Cardiac muscle cell (in vitro differentiated cells and primary cell): Measurements from ENCODE around the gene ACTR3. TPM values are rescaled to one million over a fixed set of nuclear protein-coding genes. Genes with fewer than 3 reads are reported as not detected.
"Not testable (repeated sequence)": the region's sequence is repeated elsewhere in the genome, so short reads cannot be mapped to it uniquely, and the experiment has no call there.

Experiments used
- DNase-seq, 2 donors: peaks; one replicate each; pipeline versions ENCODE4 v3.0.0 to v3.0.0-alpha.2; 2010 to 2017; ENCODE audit warnings: low read depth in 1 of 2, low spot score in 1 of 2
- H3K27ac ChIP-seq: fragments of 200-600 bp; sonication (generic); 2 replicates; pipeline ENCODE4 v1.5.1; 2016
- H3K27me3 ChIP-seq: fragments of 200-600 bp; sonication (generic); 2 replicates; pipeline ENCODE4 v1.6.0; 2016; ENCODE audit warnings: control low read depth
- H3K36me3 ChIP-seq: fragments of 200-600 bp; sonication (generic); 2 replicates; pipeline ENCODE4 v1.5.1; 2016; ENCODE audit warnings: control low read depth
- H3K4me1 ChIP-seq: fragments of 200-600 bp; sonication (generic); 2 replicates; pipeline ENCODE4 v1.8.1; 2017; ENCODE audit warnings: low read depth, mild to moderate bottlenecking, mixed run types
- H3K4me3 ChIP-seq: fragments of 200-600 bp; sonication (generic); 2 replicates; pipeline ENCODE4 v1.5.1; 2016; ENCODE audit warnings: mild to moderate bottlenecking
- H3K9me3 ChIP-seq: fragments of 200-600 bp; sonication (generic); 2 replicates; pipeline ENCODE4 v1.5.1; 2017; ENCODE audit warnings: low read depth, mild to moderate bottlenecking, control low read depth
- CTCF ChIP-seq: IDR thresholded peaks from 2 replicates; pipeline ENCODE4 v1.5.1; 2012; ENCODE audit warnings: low read depth, mild to moderate bottlenecking, low read length
- polyA plus RNA-seq: library from polyadenylated mRNA; unstranded; fragments of >200 nt; fragmentation: Nextera tagmentation; extraction: Ambion mirVana; gene quantifications from 2 replicates; pipeline ENCODE4 v1.2.1, GENCODE V29; 2016
- total RNA-seq: library from RNA; depleted of rRNA; stranded (reverse); fragments of >200 nt; gene quantifications from 2 replicates; pipeline ENCODE4 v1.2.3, GENCODE V29; 2016

Gene ACTR3
- 64.5 and 69.7 TPM in 2 replicates for total RNA-seq
- polyA plus RNA-seq: 125 and 126 TPM in 2 replicates

- TF ChIP-seq CTCF: peak; percentile 20
- H3K27ac ChIP-seq: peak within 1 kb of the TSS; percentile 99
- H3K36me3 ChIP-seq: no peaks in the 10 kb centered on the region
- H3K4me1 ChIP-seq: peaks cover 25% of the 10 kb centered on the region
- H3K9me3 ChIP-seq: no peaks in the 10 kb centered on the region
- peak within 1 kb of the TSS; percentile 77 for H3K4me3 ChIP-seq
- H3K27me3 ChIP-seq: no peaks in the 10 kb centered on the region
- DNase-seq: peak; percentile 98 to 100
Observed at GRCh38 chr2:113889471-113890252, at the start of gene ACTR3. Gene ACTR3 (plus strand): TSS chr2:113890089. CDS start chr2:113890280, 191 bp downstream.

GRCh38 chr2:113840518-113840917 lies 49.4 kb upstream of the ACTR3 start:
- no peak for DNase-seq

GRCh38 chr2:113842919-113843736 lies 46.8 kb upstream of the ACTR3 start:
- no peak for TF ChIP-seq CTCF
- no peaks in the 10 kb centered on the region for H3K4me1 ChIP-seq
- H3K36me3 ChIP-seq: no peaks in the 10 kb centered on the region
- DNase-seq: peak in 1 of 2 donors; percentile 54
- no peak overlapping the region for H3K4me3 ChIP-seq
- no peaks in the 10 kb centered on the region for H3K9me3 ChIP-seq
- H3K27ac ChIP-seq: no peak overlapping the region
- no peaks in the 10 kb centered on the region for H3K27me3 ChIP-seq

More at GRCh38 chr2:113840518-113840917, 49.4 kb upstream of the ACTR3 start:
- no peaks in the 10 kb centered on the region for H3K9me3 ChIP-seq
- no peak overlapping the region for H3K4me3 ChIP-seq
- H3K4me1 ChIP-seq: no peaks in the 10 kb centered on the region
- no peak for TF ChIP-seq CTCF
- no peaks in the 10 kb centered on the region for H3K36me3 ChIP-seq
- H3K27ac ChIP-seq: no peak overlapping the region
- no peaks in the 10 kb centered on the region for H3K27me3 ChIP-seq

GRCh38 chr2:113843737-113844050 lies 46.2 kb upstream of the ACTR3 start:
- not testable (repeated sequence) for H3K27ac ChIP-seq, DNase-seq, H3K4me1 ChIP-seq, H3K27me3 ChIP-seq, H3K36me3 ChIP-seq, H3K4me3 ChIP-seq, H3K9me3 ChIP-seq

GRCh38 chr2:113845261-113845660 lies 44.6 kb upstream of the ACTR3 start:
- no peak overlapping the region for H3K4me3 ChIP-seq
- no peak for TF ChIP-seq CTCF
- no peaks in the 10 kb centered on the region for H3K27me3 ChIP-seq
- DNase-seq: no peak
- no peaks in the 10 kb centered on the region for H3K4me1 ChIP-seq
- H3K36me3 ChIP-seq: no peaks in the 10 kb centered on the region
- no peak overlapping the region for H3K27ac ChIP-seq
- no peaks in the 10 kb centered on the region for H3K9me3 ChIP-seq

- not testable (repeated sequence) for H3K9me3 ChIP-seq, H3K4me1 ChIP-seq, H3K36me3 ChIP-seq, DNase-seq, H3K27me3 ChIP-seq, H3K4me3 ChIP-seq, H3K27ac ChIP-seq
Observed at GRCh38 chr2:113845796-113846195, 44.1 kb upstream of the ACTR3 start.
